ENCODE data around the gene PELI1.

PELI1 gene

GRCh38 chr2:64062840-64063239 is 81.4 kb downstream of the PELI1 start:
- no peak for TF ChIP-seq CTCF (conservative IDR thresholded peaks at IDR 0.05; ENCODE audit: low read depth, low read length)
- H3K4me3 ChIP-seq (ENCODE audit: low read depth, low read length) = no peak overlapping the region
- peak; percentile 50 for DNase-seq (ENCODE audit: low read depth)

GRCh38 chr2:64059270-64059669 is 85.0 kb downstream of the PELI1 start:
- DNase-seq (ENCODE audit: low read depth) = no peak
- no peak for TF ChIP-seq CTCF (conservative IDR thresholded peaks at IDR 0.05; ENCODE audit: low read depth, low read length)
- no peak overlapping the region for H3K4me3 ChIP-seq (ENCODE audit: low read depth, low read length)

- TF ChIP-seq CTCF (conservative IDR thresholded peaks at IDR 0.05; ENCODE audit: low read depth, low read length) = no peak
- no peak for DNase-seq (ENCODE audit: low read depth)
- H3K4me3 ChIP-seq (ENCODE audit: low read depth, low read length) = no peak overlapping the region
Measured at GRCh38 chr2:64056021-64056420, 88.2 kb downstream of the PELI1 start.

- no peak overlapping the region for H3K4me3 ChIP-seq (ENCODE audit: low read depth, low read length)
- TF ChIP-seq CTCF (conservative IDR thresholded peaks at IDR 0.05; ENCODE audit: low read depth, low read length) = no peak
- DNase-seq (ENCODE audit: low read depth) = no peak
Measured at GRCh38 chr2:64054161-64054915, 89.9 kb downstream of the PELI1 start.

GRCh38 chr2:64052463-64053241 is 91.6 kb downstream of the PELI1 start:
- H3K4me3 ChIP-seq (ENCODE audit: low read depth, low read length) = no peak overlapping the region
- peak; percentile 15 for DNase-seq (ENCODE audit: low read depth)
- no peak for TF ChIP-seq CTCF (conservative IDR thresholded peaks at IDR 0.05; ENCODE audit: low read depth, low read length)

GRCh38 chr2:64049633-64050220 is 94.5 kb downstream of the PELI1 start:
- no peak overlapping the region for H3K4me3 ChIP-seq (ENCODE audit: low read depth, low read length)
- TF ChIP-seq CTCF (conservative IDR thresholded peaks at IDR 0.05; ENCODE audit: low read depth, low read length) = peak; percentile 94
- DNase-seq (ENCODE audit: low read depth) = peak; percentile 83

Data from choroid plexus epithelial cell (primary cell).